Endometrium (tissue), 2 donors: Measurements from ENCODE around the gene HCRT.

ENCODE experiments used
- FAIRE-seq: peaks from 2 replicates; lab custom pipeline; 2012; peaks lifted over from hg19 to GRCh38; lab: Jason Lieb, UNC
- donor health status: control.
- donor health status: control.

Gene HCRT

DNA sequence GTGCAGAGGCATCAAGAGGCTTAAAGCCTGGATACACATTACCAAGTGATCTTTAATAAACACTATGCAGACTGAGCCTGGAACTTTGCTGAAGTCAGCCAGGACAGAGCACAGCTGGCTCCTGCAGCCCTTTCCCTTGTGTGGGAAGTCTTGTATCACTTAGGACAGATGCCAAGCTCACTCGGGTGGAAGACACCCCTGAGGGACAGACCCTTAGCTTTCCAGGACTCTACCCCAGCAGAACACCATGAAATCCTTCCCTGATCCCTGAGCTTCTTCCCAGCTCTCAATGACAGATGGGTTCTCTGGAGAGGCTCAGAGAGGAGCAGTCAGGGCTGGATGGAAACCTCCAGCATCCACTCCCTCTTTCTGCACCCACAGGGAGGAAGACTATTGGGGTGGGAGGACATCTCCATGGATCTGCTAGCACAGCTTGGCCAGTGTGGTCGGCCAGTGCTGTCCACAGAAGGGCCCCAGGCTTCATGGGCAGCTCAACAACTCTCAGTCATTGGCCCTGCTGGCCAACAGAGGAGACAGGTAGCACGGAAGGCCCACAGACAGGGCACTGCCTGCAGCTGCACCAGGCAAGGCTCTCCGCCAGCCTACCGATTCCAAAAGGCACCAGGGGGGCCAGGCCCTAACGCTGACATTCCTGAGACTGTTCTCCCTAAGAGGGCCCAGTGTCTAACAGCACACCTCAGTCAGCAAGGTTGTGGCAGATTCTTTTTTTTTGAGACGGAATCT, 46.3 kb downstream of the HCRT start:
- FAIRE-seq: no peak

DNA sequence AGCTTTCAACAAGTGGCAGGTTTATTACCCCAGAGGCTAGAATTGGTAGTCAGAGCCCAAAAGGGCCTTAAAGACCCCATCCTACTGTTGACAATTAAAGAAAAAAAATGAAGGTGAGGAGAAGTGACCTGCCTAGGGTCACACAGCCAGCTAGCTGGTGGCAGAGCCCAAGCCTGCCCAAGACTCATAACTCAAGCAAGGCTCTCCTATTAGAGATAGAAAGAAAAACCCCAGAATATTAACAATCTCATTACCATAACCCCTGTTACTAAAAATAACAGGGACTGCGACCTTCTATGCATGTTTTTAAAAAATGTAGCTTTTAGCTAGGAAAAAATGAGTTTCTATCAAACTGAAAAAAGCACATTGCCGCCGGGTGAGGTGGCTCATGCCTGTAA, 48.6 kb downstream of the HCRT start:
- FAIRE-seq: no peak

DNA sequence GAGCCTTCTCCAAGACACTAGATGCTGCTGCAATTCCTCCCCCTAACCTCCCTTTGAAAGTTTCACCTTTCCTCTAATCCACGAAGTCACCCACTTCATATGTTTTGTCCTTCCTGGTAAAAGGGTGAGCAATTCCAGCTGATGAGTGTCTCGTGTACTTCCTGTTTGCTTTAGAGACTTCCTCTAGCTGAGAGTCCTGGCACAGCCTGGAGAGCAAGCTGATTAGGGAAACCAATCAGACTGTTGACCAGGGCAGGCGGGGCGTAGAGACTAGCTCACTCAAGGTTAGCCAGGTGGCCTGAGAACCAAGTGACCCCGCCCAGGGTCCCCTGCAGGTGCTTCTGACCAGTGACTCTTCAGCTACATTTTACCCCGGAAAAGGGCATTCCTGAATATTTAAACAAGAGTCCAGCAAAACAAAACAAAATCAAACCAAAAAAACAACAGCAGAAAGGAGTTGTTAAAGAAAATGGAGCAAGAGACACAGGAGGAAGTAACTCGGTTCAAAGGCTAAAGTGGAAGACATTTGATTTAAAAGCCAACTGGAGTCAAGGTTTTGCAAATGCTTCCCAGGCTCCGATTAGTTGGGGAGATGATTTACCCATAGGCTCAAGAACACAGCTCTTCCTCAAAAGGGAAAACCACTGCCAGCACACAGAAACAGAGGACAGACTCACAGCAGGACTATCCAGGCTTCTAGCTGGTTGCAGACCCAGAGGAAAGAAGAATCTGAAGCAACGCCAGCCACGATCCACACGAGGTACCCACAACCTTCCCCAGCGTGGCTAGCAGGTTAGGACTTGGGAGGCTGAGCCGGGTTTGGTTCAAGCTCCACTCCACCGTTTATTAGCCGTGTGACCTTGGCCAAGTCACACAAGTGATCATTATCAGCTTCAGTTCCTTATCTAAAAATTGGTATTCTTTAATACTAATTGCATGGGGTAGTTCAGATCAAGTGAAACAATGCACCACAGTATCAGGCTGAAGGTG, 49.3 kb downstream of the HCRT start:
- no peak for FAIRE-seq

DNA sequence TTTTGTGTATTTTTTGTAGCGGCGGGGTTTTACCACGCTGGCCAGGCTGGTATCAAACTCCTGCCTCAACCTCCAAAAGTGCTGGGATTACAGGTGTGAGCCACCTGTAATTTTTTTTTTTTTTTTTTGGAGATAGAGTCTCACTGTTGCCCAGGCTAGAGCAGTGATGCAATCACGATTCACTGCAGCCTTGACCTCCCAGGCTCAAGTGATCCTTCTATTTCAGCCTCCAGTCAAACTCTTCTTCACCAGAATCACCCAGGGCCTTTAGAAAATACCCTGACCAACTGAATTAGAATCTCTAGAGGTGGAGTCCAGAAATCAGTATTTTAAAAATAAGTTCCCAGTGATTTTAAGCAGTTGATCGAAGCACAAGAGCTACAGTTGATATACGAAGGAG, 50.1 kb downstream of the HCRT start:
- no peak for FAIRE-seq
